Measurements from ENCODE around the gene DYNLT2. TPM values are rescaled to one million over a fixed set of nuclear protein-coding genes. Genes with fewer than 3 reads are reported as not detected.
"Not testable (repeated sequence)": the region's sequence is repeated elsewhere in the genome, so short reads cannot be mapped to it uniquely, and the experiment has no call there.

Gene DYNLT2
- polyA plus RNA-seq, 1 of the 3 experiments (the other 2 are of a cell fraction) = 0.81 TPM

DNA sequence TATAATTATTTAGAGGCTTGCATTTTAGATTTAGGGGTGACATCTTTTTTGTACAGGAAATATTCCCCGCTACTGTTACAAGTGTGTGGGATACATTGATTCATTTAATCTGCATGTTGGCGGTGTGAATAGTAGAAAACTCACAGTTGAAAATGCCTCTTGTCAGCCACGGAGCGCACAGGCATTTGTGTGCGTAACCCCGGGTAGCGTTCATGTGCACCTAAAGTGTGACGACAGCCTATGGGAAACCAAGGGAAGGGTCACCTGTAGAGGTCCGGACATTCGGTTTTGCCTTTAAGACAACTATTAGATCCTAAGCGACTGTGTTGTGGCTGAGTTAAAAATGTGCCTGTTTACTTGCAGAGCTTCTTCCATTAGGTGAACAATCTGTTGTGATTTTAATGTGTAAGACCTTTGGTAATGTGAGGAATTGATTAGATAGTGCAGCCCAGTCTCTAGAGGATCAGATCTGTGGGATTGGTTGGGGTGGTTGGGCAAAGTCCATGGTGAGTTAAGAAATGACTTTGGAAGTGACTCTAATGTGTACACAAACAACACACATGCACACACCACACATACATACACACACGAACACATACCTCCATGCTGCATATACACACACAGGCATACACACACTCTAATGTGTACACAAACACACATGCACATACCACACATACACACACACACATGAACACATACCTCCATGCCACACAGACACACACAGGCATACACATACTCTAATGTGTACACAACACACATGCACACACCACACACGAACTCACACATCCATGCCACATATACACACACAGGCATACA lies 15.8 kb upstream of the DYNLT2 start (continued):
- TF ChIP-seq, protein P1, sequence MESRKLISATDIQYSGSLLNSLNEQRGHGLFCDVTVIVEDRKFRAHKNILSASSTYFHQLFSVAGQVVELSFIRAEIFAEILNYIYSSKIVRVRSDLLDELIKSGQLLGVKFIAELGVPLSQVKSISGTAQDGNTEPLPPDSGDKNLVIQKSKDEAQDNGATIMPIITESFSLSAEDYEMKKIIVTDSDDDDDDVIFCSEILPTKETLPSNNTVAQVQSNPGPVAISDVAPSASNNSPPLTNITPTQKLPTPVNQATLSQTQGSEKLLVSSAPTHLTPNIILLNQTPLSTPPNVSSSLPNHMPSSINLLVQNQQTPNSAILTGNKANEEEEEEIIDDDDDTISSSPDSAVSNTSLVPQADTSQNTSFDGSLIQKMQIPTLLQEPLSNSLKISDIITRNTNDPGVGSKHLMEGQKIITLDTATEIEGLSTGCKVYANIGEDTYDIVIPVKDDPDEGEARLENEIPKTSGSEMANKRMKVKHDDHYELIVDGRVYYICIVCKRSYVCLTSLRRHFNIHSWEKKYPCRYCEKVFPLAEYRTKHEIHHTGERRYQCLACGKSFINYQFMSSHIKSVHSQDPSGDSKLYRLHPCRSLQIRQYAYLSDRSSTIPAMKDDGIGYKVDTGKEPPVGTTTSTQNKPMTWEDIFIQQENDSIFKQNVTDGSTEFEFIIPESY (IDR thresholded peaks at IDR 0.05; ENCODE audit: borderline replicate concordance, low read depth) = no peak
- TF ChIP-seq TAF1 (IDR thresholded peaks at IDR 0.05; ENCODE audit: borderline replicate concordance, low read depth, low read length) (no peak), GATA2 (CRISPR knock-in tag; IDR thresholded peaks at IDR 0.05) (no peak), MXI1 (IDR thresholded peaks at IDR 0.05; ENCODE audit: low read depth, low read length) (no peak), SMC3 (IDR thresholded peaks at IDR 0.05; ENCODE audit: low read depth, low read length) (no peak), FOXM1 (IDR thresholded peaks at IDR 0.05; ENCODE audit: low read depth) (no peak)
- TF ChIP-seq, protein P2, sequence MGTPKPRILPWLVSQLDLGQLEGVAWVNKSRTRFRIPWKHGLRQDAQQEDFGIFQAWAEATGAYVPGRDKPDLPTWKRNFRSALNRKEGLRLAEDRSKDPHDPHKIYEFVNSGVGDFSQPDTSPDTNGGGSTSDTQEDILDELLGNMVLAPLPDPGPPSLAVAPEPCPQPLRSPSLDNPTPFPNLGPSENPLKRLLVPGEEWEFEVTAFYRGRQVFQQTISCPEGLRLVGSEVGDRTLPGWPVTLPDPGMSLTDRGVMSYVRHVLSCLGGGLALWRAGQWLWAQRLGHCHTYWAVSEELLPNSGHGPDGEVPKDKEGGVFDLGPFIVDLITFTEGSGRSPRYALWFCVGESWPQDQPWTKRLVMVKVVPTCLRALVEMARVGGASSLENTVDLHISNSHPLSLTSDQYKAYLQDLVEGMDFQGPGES (IDR thresholded peaks at IDR 0.05; ENCODE audit: low read depth, low read length) = no peak
- TF ChIP-seq, protein P3, sequence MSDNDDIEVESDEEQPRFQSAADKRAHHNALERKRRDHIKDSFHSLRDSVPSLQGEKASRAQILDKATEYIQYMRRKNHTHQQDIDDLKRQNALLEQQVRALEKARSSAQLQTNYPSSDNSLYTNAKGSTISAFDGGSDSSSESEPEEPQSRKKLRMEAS (IDR thresholded peaks at IDR 0.05; ENCODE audit: low read depth) = no peak

DNA sequence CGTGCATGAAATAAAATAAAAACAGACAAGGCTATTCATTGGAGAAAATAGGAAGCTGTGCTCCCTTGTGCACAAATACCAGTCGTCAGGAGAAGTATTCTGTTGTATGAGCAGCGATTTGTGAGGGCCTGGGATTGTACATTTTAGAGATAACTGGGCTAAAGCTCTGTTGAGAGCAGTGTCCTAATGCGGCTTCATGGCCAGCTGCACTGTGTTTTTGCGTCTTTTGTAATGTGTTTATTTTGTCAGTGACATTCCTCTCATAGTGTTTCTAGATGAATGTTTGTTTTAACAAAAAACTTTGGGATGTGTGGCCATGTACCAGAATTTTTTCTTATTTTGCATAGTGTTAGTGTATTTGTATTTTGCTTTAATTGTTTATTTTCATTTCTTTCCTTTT lies 14.9 kb upstream of the DYNLT2 start:
- POLR2A ChIA-PET = interaction anchor here (0.6 kb wide), 1 partner anchor 768 kb away, joined by 3 read pairs; no protein-coding TSS in a partner anchor
- H3K9ac ChIP-seq = no peak overlapping the region
- no peak for DNase-seq
- no peak overlapping the region for H2AFZ ChIP-seq (ENCODE audit: low read depth)
- TF ChIP-seq, protein P4, sequence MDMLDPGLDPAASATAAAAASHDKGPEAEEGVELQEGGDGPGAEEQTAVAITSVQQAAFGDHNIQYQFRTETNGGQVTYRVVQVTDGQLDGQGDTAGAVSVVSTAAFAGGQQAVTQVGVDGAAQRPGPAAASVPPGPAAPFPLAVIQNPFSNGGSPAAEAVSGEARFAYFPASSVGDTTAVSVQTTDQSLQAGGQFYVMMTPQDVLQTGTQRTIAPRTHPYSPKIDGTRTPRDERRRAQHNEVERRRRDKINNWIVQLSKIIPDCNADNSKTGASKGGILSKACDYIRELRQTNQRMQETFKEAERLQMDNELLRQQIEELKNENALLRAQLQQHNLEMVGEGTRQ (IDR thresholded peaks at IDR 0.05; ENCODE audit: borderline replicate concordance, low read depth, low read length) = no peak
- TF ChIP-seq YY1 (IDR thresholded peaks at IDR 0.05; ENCODE audit: low read depth) = no peak
- no peak for TF ChIP-seq GABPA (IDR thresholded peaks at IDR 0.05; ENCODE audit: low read depth)
- TF ChIP-seq GATA2 (CRISPR knock-in tag; IDR thresholded peaks at IDR 0.05) = no peak
- TF ChIP-seq, protein P2 (IDR thresholded peaks at IDR 0.05; ENCODE audit: low read depth, low read length) = no peak
- CTCF ChIA-PET = interaction anchor here (1.2 kb wide), 1 partner anchor 9 kb away, joined by 3 read pairs; no protein-coding TSS in a partner anchor
- no peaks in the 10 kb centered on the region for H3F3A ChIP-seq (replicated peaks; ENCODE audit: insufficient read depth)
- no peaks in the 10 kb centered on the region for H3K27me3 ChIP-seq (ENCODE audit: insufficient read depth)
- peaks cover 46 to 50% of the 10 kb centered on the region in 2 experiments for H3K36me3 ChIP-seq (replicated peaks in 1 of 2; ENCODE audit: control insufficient read depth in 1 of 2, insufficient read depth in 2 of 2, low read length in 1 of 2)
- H3K9me2 ChIP-seq = no peaks in the 10 kb centered on the region
- no peak overlapping the region for H3K4me3 ChIP-seq (ENCODE audit: low read depth in 2 of 2, low read length in 1 of 2)
- no peaks in the 10 kb centered on the region for H4K20me1 ChIP-seq (ENCODE audit: insufficient read depth)
- H3K4me2 ChIP-seq = no peak overlapping the region
- no peaks in the 10 kb centered on the region for H3K9me3 ChIP-seq
- no peaks in the 10 kb centered on the region for H3K4me1 ChIP-seq (ENCODE audit: control insufficient read depth in 1 of 2, insufficient read depth in 2 of 2, low read depth in 1 of 2, low read length in 1 of 2)
- no peak overlapping the region for H3K27ac ChIP-seq (ENCODE audit: low read depth in 2 of 2, low read length in 1 of 2)
- WGBS (ENCODE audit: low lambda C conversion rate) = 96% methylated on average over 5 of the region's 5 CpGs
- H3K79me2 ChIP-seq (ENCODE audit: insufficient read depth) = no peaks in the 10 kb centered on the region

DNA sequence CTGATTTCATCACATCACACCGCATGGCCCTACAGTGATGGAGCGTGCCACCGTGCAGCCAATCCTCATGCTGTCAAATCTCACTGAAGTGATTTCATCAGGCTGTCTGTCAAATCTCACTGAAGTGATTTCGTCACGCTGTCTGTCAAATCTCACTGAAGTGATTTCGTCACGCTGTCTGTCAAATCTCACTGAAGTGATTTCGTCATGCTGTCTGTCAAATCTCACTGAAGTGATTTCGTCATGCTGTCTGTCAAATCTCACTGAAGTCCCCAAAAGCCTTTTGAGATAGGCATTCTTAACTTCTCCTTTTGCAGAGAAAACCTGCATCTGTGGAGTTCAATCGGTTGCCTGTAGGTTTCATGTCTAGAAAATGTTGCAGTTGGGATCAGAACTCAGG lies 14.4 kb upstream of the DYNLT2 start:
- not testable (repeated sequence) for H3K9ac ChIP-seq; H3K9me2 ChIP-seq; H3K4me2 ChIP-seq; H3K27me3 ChIP-seq (ENCODE audit: insufficient read depth); H3K4me1 ChIP-seq (ENCODE audit: control insufficient read depth in 1 of 2, insufficient read depth in 2 of 2, low read depth in 1 of 2, low read length in 1 of 2); H2AFZ ChIP-seq (ENCODE audit: low read depth); H3K4me3 ChIP-seq (ENCODE audit: low read depth in 2 of 2, low read length in 1 of 2); H4K20me1 ChIP-seq (ENCODE audit: insufficient read depth); H3K79me2 ChIP-seq (ENCODE audit: insufficient read depth); H3K9me3 ChIP-seq; H3K27ac ChIP-seq (ENCODE audit: low read depth in 2 of 2, low read length in 1 of 2); DNase-seq; H3F3A ChIP-seq (replicated peaks; ENCODE audit: insufficient read depth)
- ChIA-PET POLR2A (interaction anchor here (0.6 kb wide), 1 partner anchor 767 kb away, joined by 3 read pairs; no protein-coding TSS in a partner anchor), CTCF (interaction anchor here (1.0 to 1.2 kb wide), 3 partner anchors 9 to 66 kb away, joined by 3 to 4 read pairs (median 3); no protein-coding TSS in a partner anchor)
- 90% methylated on average over 10 of the region's 10 CpGs for WGBS (ENCODE audit: low lambda C conversion rate)
- peaks cover 49 to 52% of the 10 kb centered on the region in 2 experiments for H3K36me3 ChIP-seq (replicated peaks in 1 of 2; ENCODE audit: control insufficient read depth in 1 of 2, insufficient read depth in 2 of 2, low read length in 1 of 2)
